Measurements from ENCODE around the gene OR2AT4.
"Not testable (repeated sequence)": the region's sequence is repeated elsewhere in the genome, so short reads cannot be mapped to it uniquely, and the experiment has no call there.

DNA sequence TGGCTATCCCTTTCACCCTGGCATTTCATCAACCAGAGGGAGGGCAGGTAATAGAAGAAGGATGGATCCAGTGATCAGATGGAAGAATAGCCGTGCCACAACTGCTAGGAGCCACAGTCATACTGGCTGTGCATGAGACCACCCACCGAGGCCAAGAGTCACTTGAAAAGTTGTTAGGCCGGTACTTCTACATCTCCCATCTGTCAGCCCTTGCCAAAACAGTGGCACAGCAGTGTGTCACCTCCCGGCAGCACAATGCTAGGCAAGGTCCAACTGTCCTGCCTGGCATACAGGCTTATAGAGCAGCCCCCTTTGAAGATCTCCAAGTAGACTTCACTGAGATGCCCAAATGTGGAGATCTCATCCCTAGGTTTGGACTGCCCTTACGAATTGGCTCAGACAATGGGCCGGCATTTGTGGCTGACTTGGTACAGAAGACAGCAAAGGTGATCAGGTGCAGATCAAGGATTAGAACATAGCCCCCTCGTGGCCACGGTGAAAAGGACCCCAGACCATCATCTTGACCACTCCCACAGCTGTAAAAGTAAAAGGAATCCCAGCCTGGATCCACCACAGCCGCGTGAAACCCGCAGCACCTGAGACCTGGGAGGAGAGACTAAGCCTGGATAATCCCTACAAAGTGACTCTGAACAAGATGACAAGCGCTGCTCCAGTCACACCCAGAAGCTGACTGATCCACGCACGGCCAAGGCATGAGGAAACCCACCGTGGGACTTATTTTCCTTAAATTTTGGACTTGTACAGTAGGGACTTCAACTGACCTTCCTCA lies 52.1 kb downstream of the OR2AT4 start:
- TF ChIP-seq POLR2A (IDR thresholded peaks at IDR 0.05) = not testable (repeated sequence)
- TF ChIP-seq, protein P1, sequence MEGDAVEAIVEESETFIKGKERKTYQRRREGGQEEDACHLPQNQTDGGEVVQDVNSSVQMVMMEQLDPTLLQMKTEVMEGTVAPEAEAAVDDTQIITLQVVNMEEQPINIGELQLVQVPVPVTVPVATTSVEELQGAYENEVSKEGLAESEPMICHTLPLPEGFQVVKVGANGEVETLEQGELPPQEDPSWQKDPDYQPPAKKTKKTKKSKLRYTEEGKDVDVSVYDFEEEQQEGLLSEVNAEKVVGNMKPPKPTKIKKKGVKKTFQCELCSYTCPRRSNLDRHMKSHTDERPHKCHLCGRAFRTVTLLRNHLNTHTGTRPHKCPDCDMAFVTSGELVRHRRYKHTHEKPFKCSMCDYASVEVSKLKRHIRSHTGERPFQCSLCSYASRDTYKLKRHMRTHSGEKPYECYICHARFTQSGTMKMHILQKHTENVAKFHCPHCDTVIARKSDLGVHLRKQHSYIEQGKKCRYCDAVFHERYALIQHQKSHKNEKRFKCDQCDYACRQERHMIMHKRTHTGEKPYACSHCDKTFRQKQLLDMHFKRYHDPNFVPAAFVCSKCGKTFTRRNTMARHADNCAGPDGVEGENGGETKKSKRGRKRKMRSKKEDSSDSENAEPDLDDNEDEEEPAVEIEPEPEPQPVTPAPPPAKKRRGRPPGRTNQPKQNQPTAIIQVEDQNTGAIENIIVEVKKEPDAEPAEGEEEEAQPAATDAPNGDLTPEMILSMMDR (IDR thresholded peaks at IDR 0.05) = not testable (repeated sequence)

All from heart left ventricle (tissue), 13 donors.